ENCODE measurements around the gene REM2. TPM values are rescaled to one million over a fixed set of nuclear protein-coding genes. Genes with fewer than 3 reads are reported as not detected.
A peak's percentile ranks its signal among the peaks of the same experiment; 100 is the strongest.

Gene REM2
- total and polyA plus RNA-seq, 4 donors = 0.08 to 0.14 (median 0.11) TPM; not detected in 1

- peak overlapping the region; percentile 21 to 58 (median 43) for H3K4me3 ChIP-seq (ENCODE audit: low read depth in 1 of 3, low read length in 3 of 3)
- TF ChIP-seq NR2F2 (IDR thresholded peaks at IDR 0.05) = peak; percentile 3
- TF ChIP-seq REST (IDR thresholded peaks at IDR 0.05) = no peak
- no peak for TF ChIP-seq MAX (IDR thresholded peaks at IDR 0.05)
- TF ChIP-seq HNF4G (IDR thresholded peaks at IDR 0.05) = no peak
- TF ChIP-seq ZBTB33 (IDR thresholded peaks at IDR 0.05) = no peak
- no peak for TF ChIP-seq ATF3 (IDR thresholded peaks at IDR 0.05)
- TF ChIP-seq RAD21 (IDR thresholded peaks at IDR 0.05) = no peak
- no peak for TF ChIP-seq RXRA (IDR thresholded peaks at IDR 0.05)
- peak in 1 of 2 donors; percentile 20 for TF ChIP-seq EGR1 (IDR thresholded peaks at IDR 0.05; ENCODE audit: low read depth in 2 of 2)
- TF ChIP-seq SP1 (IDR thresholded peaks at IDR 0.05) = no peak
- H3K9ac ChIP-seq (ENCODE audit: low read depth in 1 of 2, low read length in 2 of 2) = peak overlapping the region; percentile 29 to 38
- H3K27me3 ChIP-seq (ENCODE audit: control insufficient read depth in 4 of 4, insufficient read depth in 4 of 4, low read length in 3 of 4) = no peaks in the 10 kb centered on the region
- no peaks in the 10 kb centered on the region for H3K9me3 ChIP-seq (ENCODE audit: control insufficient read depth in 4 of 4, low read length in 3 of 4)
- no peak for DNase-seq (ENCODE audit: low spot score)
- peaks cover 0 to 11% (median 6%) of the 10 kb centered on the region in 4 donors for H3K36me3 ChIP-seq (ENCODE audit: control insufficient read depth in 4 of 4, insufficient read depth in 3 of 4, low read depth in 1 of 4, low read length in 3 of 4)
- WGBS = 8% methylated on average over 2 of the region's 2 CpGs
- H3K4me1 ChIP-seq (ENCODE audit: control insufficient read depth in 4 of 4, insufficient read depth in 4 of 4, low read length in 3 of 4) = peaks cover 0 to 22% (median 13%) of the 10 kb centered on the region in 4 donors
- peak overlapping the region; percentile 79 to 81 for H3K27ac ChIP-seq (ENCODE audit: low read depth in 1 of 2, low read length in 2 of 2)
These were observed 46.9 kb downstream of the REM2 start for GRCh38 chr14:22929961-22930364.

- Histone ChIP-seq H3K27ac (ENCODE audit: low read depth in 1 of 2, low read length in 2 of 2) (no peak overlapping the region), H3K36me3 (ENCODE audit: control insufficient read depth in 4 of 4, insufficient read depth in 3 of 4, low read depth in 1 of 4, low read length in 3 of 4) (no peaks in the 10 kb centered on the region), H3K4me3 (ENCODE audit: low read depth in 1 of 3, low read length in 3 of 3) (no peak overlapping the region), H3K9me3 (ENCODE audit: control insufficient read depth in 4 of 4, low read length in 3 of 4) (no peaks in the 10 kb centered on the region), H3K4me1 (ENCODE audit: control insufficient read depth in 4 of 4, insufficient read depth in 4 of 4, low read length in 3 of 4) (peaks cover 0 to 22% (median 13%) of the 10 kb centered on the region in 4 donors), H3K27me3 (ENCODE audit: control insufficient read depth in 4 of 4, insufficient read depth in 4 of 4, low read length in 3 of 4) (no peaks in the 10 kb centered on the region), H3K9ac (ENCODE audit: low read depth in 1 of 2, low read length in 2 of 2) (no peak overlapping the region)
- TF ChIP-seq NR2F2 (IDR thresholded peaks at IDR 0.05) (no peak), SP1 (IDR thresholded peaks at IDR 0.05) (no peak)
- no peak for DNase-seq (ENCODE audit: low spot score)
- 95% methylated on average over 3 of the region's 3 CpGs for WGBS
These were observed 49.1 kb downstream of the REM2 start for GRCh38 chr14:22932146-22932545.

- peaks cover 0 to 6% (median 3%) of the 10 kb centered on the region in 4 donors for H3K4me1 ChIP-seq (ENCODE audit: control insufficient read depth in 4 of 4, insufficient read depth in 4 of 4, low read length in 3 of 4)
- H3K27ac ChIP-seq (ENCODE audit: low read depth in 1 of 2, low read length in 2 of 2) = no peak overlapping the region
- no peaks in the 10 kb centered on the region for H3K27me3 ChIP-seq (ENCODE audit: control insufficient read depth in 4 of 4, insufficient read depth in 4 of 4, low read length in 3 of 4)
- no peaks in the 10 kb centered on the region for H3K36me3 ChIP-seq (ENCODE audit: control insufficient read depth in 4 of 4, insufficient read depth in 3 of 4, low read depth in 1 of 4, low read length in 3 of 4)
- 88% methylated on average over 1 of the region's 1 CpG for WGBS
- H3K4me3 ChIP-seq (ENCODE audit: low read depth in 1 of 3, low read length in 3 of 3) = no peak overlapping the region
- H3K9ac ChIP-seq (ENCODE audit: low read depth in 1 of 2, low read length in 2 of 2) = no peak overlapping the region
- H3K9me3 ChIP-seq (ENCODE audit: control insufficient read depth in 4 of 4, low read length in 3 of 4) = no peaks in the 10 kb centered on the region
- no peak for DNase-seq (ENCODE audit: low spot score)
- no peak for TF ChIP-seq JUND (IDR thresholded peaks at IDR 0.05)
- no peak for TF ChIP-seq NR2F2 (IDR thresholded peaks at IDR 0.05)
- no peak for TF ChIP-seq ATF3 (IDR thresholded peaks at IDR 0.05)
- no peak for TF ChIP-seq RXRA (IDR thresholded peaks at IDR 0.05)
- TF ChIP-seq GABPA (IDR thresholded peaks at IDR 0.05 in 1 of 2, conservative IDR thresholded peaks at IDR 0.05 in 1 of 2) = no peak
- no peak for TF ChIP-seq YY1 (IDR thresholded peaks at IDR 0.05)
- TF ChIP-seq TAF1 (conservative IDR thresholded peaks at IDR 0.05) = no peak
- TF ChIP-seq FOXA2 (IDR thresholded peaks at IDR 0.05) = no peak
These were observed 52.1 kb downstream of the REM2 start for GRCh38 chr14:22935156-22935555.

All from liver (tissue), 9 donors.